ENCODE data around the gene KBTBD8. TPM values are rescaled to one million over a fixed set of nuclear protein-coding genes. Genes with fewer than 3 reads are reported as not detected.

Gene KBTBD8, protein sequence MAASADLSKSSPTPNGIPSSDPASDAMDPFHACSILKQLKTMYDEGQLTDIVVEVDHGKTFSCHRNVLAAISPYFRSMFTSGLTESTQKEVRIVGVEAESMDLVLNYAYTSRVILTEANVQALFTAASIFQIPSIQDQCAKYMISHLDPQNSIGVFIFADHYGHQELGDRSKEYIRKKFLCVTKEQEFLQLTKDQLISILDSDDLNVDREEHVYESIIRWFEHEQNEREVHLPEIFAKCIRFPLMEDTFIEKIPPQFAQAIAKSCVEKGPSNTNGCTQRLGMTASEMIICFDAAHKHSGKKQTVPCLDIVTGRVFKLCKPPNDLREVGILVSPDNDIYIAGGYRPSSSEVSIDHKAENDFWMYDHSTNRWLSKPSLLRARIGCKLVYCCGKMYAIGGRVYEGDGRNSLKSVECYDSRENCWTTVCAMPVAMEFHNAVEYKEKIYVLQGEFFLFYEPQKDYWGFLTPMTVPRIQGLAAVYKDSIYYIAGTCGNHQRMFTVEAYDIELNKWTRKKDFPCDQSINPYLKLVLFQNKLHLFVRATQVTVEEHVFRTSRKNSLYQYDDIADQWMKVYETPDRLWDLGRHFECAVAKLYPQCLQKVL
- total RNA-seq, result 2.8 and 6.3 TPM in 2 replicates

DNA sequence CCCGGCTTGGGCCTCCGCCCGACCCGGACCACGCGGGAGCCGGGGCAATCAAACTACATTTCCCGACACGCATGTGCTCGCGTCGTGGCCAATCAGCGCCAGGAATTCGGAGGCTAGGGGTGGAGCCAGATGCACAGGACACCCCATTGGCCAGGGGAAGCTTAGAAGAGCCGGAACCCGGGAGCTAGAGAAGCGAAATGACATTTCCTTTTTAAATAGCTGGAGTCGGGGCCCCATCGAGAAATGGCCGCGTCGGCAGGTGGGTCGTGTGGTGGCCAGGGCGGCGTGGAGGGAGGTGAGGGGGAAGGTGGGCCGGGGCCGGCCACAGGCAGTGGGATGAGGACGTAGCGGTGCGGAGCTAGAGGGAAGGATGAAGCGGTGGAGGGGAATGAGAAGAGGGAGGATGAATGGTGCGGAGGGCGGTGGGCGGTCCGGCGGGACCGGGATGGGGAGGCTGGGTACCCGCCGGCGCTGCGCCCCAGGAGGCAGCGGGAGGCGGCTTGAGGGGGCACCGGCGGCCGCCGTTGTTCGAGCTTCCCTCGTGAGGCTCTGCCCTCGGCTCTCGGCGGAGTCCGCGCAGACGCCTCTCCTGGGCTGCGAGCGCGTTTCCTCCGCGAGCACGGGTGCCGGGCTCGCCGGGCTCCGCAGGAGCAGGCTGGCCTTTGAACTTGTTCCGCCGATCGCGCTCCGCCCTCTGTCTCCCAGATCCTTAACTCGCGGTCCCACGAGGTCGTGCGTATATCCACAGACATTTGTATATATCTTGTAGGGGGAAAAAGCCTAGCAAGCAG is at the start of gene KBTBD8:
TSS of gene KBTBD8 (plus strand) at position 195 of the 791 bp plus-strand sequence. CDS start at position 244, 49 bp downstream.

